Memory B cell (primary cell): ENCODE data around the gene ZNF276.
"Not testable (repeated sequence)": the region's sequence is repeated elsewhere in the genome, so short reads cannot be mapped to it uniquely, and the experiment has no call there.

Source experiments
- ATAC-seq: fragments of 150-1000 bp; cut with Tn5 transposase; 2 replicates; pipeline ENCODE4 v1.10.0; 2021; ENCODE audit warnings: low read depth, mild to moderate bottlenecking, moderate library complexity
- DNase-seq, 2 donors: peaks; one replicate each; pipeline ENCODE4 v3.0.0; 2022; ENCODE audit warnings: low spot score in 2 of 2
- H3K27ac Mint-ChIP-seq: one replicate; pipeline ENCODE4 v1.8.0; 2022; ENCODE audit warnings: mild to moderate bottlenecking, moderate library complexity, mixed read lengths
- H3K27me3 Mint-ChIP-seq: one replicate; pipeline ENCODE4 v1.8.0; 2022; ENCODE audit warnings: mixed read lengths
- H3K36me3 Mint-ChIP-seq: one replicate; pipeline ENCODE4 v1.8.0; 2022; ENCODE audit warnings: mild to moderate bottlenecking, mixed read lengths
- H3K4me1 Mint-ChIP-seq: one replicate; pipeline ENCODE4 v1.8.0; 2022; ENCODE audit warnings: mixed read lengths
- H3K4me3 Mint-ChIP-seq: one replicate; pipeline ENCODE4 v1.8.0; 2022; ENCODE audit warnings: mild to moderate bottlenecking, moderate library complexity, mixed read lengths
- H3K9me3 Mint-ChIP-seq: one replicate; pipeline ENCODE4 v1.8.0; 2022; ENCODE audit warnings: mixed read lengths

ZNF276 gene

GRCh38 chr16:89720813-89721545, at the start of gene ZNF276, which contains the start of gene VPS9D1:
ZNF276 (plus strand) TSS chr16:89721537; CDS start chr16:89721641, 104 bp downstream.
VPS9D1 (minus strand) TSS chr16:89720898; CDS start chr16:89720861, 37 bp downstream.
- DNase-seq (peak; percentile 73 to 86), ATAC-seq (peak; percentile 67)
- Mint-ChIP-seq H3K4me1 (peaks cover 19% of the 10 kb centered on the region), H3K27ac (peak within 1 kb of the TSS; percentile 66), H3K36me3 (peaks cover 5% of the 10 kb centered on the region), H3K27me3 (no peaks in the 10 kb centered on the region), H3K4me3 (peak within 1 kb of the TSS; percentile 95), H3K9me3 (no peaks in the 10 kb centered on the region)

- ATAC-seq, H3K27me3 Mint-ChIP-seq, DNase-seq, H3K9me3 Mint-ChIP-seq, H3K4me3 Mint-ChIP-seq, H3K36me3 Mint-ChIP-seq, H3K27ac Mint-ChIP-seq, H3K4me1 Mint-ChIP-seq: not testable (repeated sequence)
These were observed 49.8 kb upstream of the ZNF276 start for GRCh38 chr16:89671565-89671964.

- Mint-ChIP-seq H3K27me3 (no peaks in the 10 kb centered on the region), H3K36me3 (no peaks in the 10 kb centered on the region), H3K9me3 (no peaks in the 10 kb centered on the region), H3K4me1 (no peaks in the 10 kb centered on the region), H3K4me3 (no peak overlapping the region), H3K27ac (no peak overlapping the region)
- ATAC-seq (no peak), DNase-seq (no peak)
These were observed 49.0 kb upstream of the ZNF276 start for GRCh38 chr16:89672177-89672941.

GRCh38 chr16:89678258-89678657, 43.1 kb upstream of the ZNF276 start:
- ATAC-seq = no peak
- no peaks in the 10 kb centered on the region for H3K9me3 Mint-ChIP-seq
- H3K36me3 Mint-ChIP-seq = no peaks in the 10 kb centered on the region

GRCh38 chr16:89685916-89686315, 35.4 kb upstream of the ZNF276 start:
- ATAC-seq = no peak
- H3K4me1 Mint-ChIP-seq = peaks cover 8% of the 10 kb centered on the region
- H3K27ac Mint-ChIP-seq = peak overlapping the region; percentile 89
- H3K36me3 Mint-ChIP-seq = peaks cover 4% of the 10 kb centered on the region
- no peaks in the 10 kb centered on the region for H3K9me3 Mint-ChIP-seq
- DNase-seq = no peak
- H3K4me3 Mint-ChIP-seq = peak overlapping the region; percentile 96
- H3K27me3 Mint-ChIP-seq = no peaks in the 10 kb centered on the region

More at GRCh38 chr16:89678258-89678657, 43.1 kb upstream of the ZNF276 start:
- no peaks in the 10 kb centered on the region for H3K27me3 Mint-ChIP-seq
- H3K4me1 Mint-ChIP-seq = no peaks in the 10 kb centered on the region
- H3K4me3 Mint-ChIP-seq = no peak overlapping the region
- no peak for DNase-seq
- no peak overlapping the region for H3K27ac Mint-ChIP-seq

- Mint-ChIP-seq H3K27ac (peak within 1 kb of the TSS; percentile 89), H3K4me1 (peaks cover 8% of the 10 kb centered on the region), H3K4me3 (peak within 1 kb of the TSS; percentile 96), H3K27me3 (no peaks in the 10 kb centered on the region), H3K9me3 (no peaks in the 10 kb centered on the region), H3K36me3 (peaks cover 4% of the 10 kb centered on the region)
- ATAC-seq (peak; percentile 89), DNase-seq (peak; percentile 91 to 96)
These were observed 34.7 kb upstream of the ZNF276 start, which contains the start of gene CDK10 for GRCh38 chr16:89686520-89687091. CDK10 (plus strand) TSS chr16:89686689; CDS start chr16:89686711, 22 bp downstream.

- H3K4me3 Mint-ChIP-seq = peak overlapping the region; percentile 96
- ATAC-seq (peak; percentile 30), DNase-seq (no peak)
- H3K9me3 Mint-ChIP-seq = no peaks in the 10 kb centered on the region
- H3K36me3 Mint-ChIP-seq = peaks cover 4% of the 10 kb centered on the region
- H3K27me3 Mint-ChIP-seq = no peaks in the 10 kb centered on the region
- peak overlapping the region; percentile 16 for H3K27ac Mint-ChIP-seq
- H3K4me1 Mint-ChIP-seq = peaks cover 8% of the 10 kb centered on the region
These were observed 34.0 kb upstream of the ZNF276 start for GRCh38 chr16:89687092-89687940.

GRCh38 chr16:89688395-89688794, 32.9 kb upstream of the ZNF276 start:
- peaks cover 6% of the 10 kb centered on the region for H3K36me3 Mint-ChIP-seq
- DNase-seq = no peak
- H3K9me3 Mint-ChIP-seq = no peaks in the 10 kb centered on the region
- peak overlapping the region; percentile 27 for H3K4me3 Mint-ChIP-seq
- ATAC-seq = no peak
- no peak overlapping the region for H3K27ac Mint-ChIP-seq
- no peaks in the 10 kb centered on the region for H3K27me3 Mint-ChIP-seq
- H3K4me1 Mint-ChIP-seq = peaks cover 9% of the 10 kb centered on the region

GRCh38 chr16:89689142-89689541, 32.2 kb upstream of the ZNF276 start:
- Mint-ChIP-seq H3K27ac (no peak overlapping the region), H3K4me3 (no peak overlapping the region), H3K4me1 (peaks cover 16% of the 10 kb centered on the region), H3K27me3 (no peaks in the 10 kb centered on the region), H3K36me3 (peaks cover 10% of the 10 kb centered on the region), H3K9me3 (no peaks in the 10 kb centered on the region)
- no peak for ATAC-seq
- no peak for DNase-seq

GRCh38 chr16:89689621-89690020, 31.7 kb upstream of the ZNF276 start:
- not testable (repeated sequence) for H3K27me3 Mint-ChIP-seq, DNase-seq, ATAC-seq, H3K36me3 Mint-ChIP-seq, H3K4me3 Mint-ChIP-seq, H3K27ac Mint-ChIP-seq, H3K9me3 Mint-ChIP-seq
- peaks cover 16% of the 10 kb centered on the region for H3K4me1 Mint-ChIP-seq

- H3K9me3 Mint-ChIP-seq = no peaks in the 10 kb centered on the region
- H3K27me3 Mint-ChIP-seq = no peaks in the 10 kb centered on the region
- no peak overlapping the region for H3K27ac Mint-ChIP-seq
- H3K4me3 Mint-ChIP-seq = no peak overlapping the region
- H3K36me3 Mint-ChIP-seq = peaks cover 10% of the 10 kb centered on the region
- ATAC-seq = no peak
- H3K4me1 Mint-ChIP-seq = peaks cover 16% of the 10 kb centered on the region
- DNase-seq = no peak
These were observed 30.9 kb upstream of the ZNF276 start for GRCh38 chr16:89690392-89690901.

GRCh38 chr16:89691231-89691985, 29.9 kb upstream of the ZNF276 start:
- Mint-ChIP-seq H3K27me3 (no peaks in the 10 kb centered on the region), H3K4me3 (no peak overlapping the region), H3K9me3 (no peaks in the 10 kb centered on the region), H3K36me3 (peaks cover 10% of the 10 kb centered on the region), H3K4me1 (peaks cover 15% of the 10 kb centered on the region), H3K27ac (no peak overlapping the region)
- DNase-seq = no peak
- ATAC-seq = no peak
